ENCODE measurements around the gene CCDC9B. TPM values are rescaled to one million over a fixed set of nuclear protein-coding genes. Genes with fewer than 3 reads are reported as not detected.

The CCDC9B gene
- total RNA-seq, 4 donors from 2014 or later: 5.4 to 34.4 (median 15.0) TPM

DNA sequence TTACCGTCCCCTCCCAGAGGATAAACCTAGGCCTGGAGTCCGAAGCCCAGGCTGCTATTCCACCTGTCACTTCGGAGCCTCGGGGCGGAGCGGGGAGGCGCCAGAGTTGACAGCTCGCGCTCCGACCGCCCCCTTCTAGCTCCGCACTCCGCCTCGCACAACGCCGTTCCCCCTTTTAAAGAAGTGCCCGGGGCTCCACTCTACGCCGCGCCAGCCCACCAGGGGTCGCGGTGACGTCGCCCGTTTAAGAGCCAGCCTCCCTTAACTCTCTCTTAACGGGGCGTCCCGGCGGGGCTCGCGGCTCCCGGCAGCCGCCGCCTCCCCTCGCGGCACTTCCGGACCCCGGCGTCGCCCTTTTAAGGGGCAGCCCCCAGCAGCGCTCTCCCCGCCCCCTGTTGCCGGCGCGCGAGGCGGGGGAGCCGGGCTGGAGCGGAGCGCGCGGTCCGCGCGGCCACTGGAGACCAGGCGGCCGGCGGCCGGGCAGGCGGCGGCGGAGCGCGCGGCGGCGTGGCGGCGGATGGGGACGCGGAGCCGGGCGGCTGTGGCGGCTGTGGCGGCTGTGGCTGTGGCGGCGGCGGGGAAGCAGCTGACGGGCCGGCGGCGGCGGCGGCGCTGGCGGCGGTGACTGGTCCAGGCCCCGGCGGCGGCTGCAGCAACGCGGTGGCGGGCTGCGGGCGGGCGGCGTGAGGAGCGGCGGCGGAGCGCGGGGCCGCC lies 17.3 kb downstream of the CCDC9B start, which contains the start of gene INAFM2:
INAFM2 (plus strand) TSS at position 454 of the 714 bp plus-strand sequence. CDS start 364 bp downstream, outside the sequence.
- WGBS, 2 donors: 3% methylated on average over 16 of the region's 103 CpGs; no CpG with 5 or more reads in 1 of the 2 donors
- H3K27me3 ChIP-seq: peaks cover 0 to 17% (median 0%) of the 10 kb centered on the region in 4 donors
- H3K4me3 ChIP-seq: peak within 1 kb of the TSS; percentile 63 to 86 (median 77)
- TF ChIP-seq POLR2A (IDR thresholded peaks at IDR 0.05): peak in 2 of 4 donors; percentile 47 to 54
- TF ChIP-seq, protein P1, sequence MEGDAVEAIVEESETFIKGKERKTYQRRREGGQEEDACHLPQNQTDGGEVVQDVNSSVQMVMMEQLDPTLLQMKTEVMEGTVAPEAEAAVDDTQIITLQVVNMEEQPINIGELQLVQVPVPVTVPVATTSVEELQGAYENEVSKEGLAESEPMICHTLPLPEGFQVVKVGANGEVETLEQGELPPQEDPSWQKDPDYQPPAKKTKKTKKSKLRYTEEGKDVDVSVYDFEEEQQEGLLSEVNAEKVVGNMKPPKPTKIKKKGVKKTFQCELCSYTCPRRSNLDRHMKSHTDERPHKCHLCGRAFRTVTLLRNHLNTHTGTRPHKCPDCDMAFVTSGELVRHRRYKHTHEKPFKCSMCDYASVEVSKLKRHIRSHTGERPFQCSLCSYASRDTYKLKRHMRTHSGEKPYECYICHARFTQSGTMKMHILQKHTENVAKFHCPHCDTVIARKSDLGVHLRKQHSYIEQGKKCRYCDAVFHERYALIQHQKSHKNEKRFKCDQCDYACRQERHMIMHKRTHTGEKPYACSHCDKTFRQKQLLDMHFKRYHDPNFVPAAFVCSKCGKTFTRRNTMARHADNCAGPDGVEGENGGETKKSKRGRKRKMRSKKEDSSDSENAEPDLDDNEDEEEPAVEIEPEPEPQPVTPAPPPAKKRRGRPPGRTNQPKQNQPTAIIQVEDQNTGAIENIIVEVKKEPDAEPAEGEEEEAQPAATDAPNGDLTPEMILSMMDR (IDR thresholded peaks at IDR 0.05): peak; percentile 48 to 82 (median 68)
- DNase-seq: peak; percentile 53
- peaks cover 19 to 57% (median 27%) of the 10 kb centered on the region in 3 donors for H3K4me1 ChIP-seq
- intact Hi-C loops (cut with DNase I): no loop called here
- H3K27ac ChIP-seq: peak within 1 kb of the TSS; percentile 73 to 91 (median 82)
- peaks cover 0 to 8% (median 0%) of the 10 kb centered on the region in 3 donors for H3K36me3 ChIP-seq
- H3K9me3 ChIP-seq: no peaks in the 10 kb centered on the region

DNA sequence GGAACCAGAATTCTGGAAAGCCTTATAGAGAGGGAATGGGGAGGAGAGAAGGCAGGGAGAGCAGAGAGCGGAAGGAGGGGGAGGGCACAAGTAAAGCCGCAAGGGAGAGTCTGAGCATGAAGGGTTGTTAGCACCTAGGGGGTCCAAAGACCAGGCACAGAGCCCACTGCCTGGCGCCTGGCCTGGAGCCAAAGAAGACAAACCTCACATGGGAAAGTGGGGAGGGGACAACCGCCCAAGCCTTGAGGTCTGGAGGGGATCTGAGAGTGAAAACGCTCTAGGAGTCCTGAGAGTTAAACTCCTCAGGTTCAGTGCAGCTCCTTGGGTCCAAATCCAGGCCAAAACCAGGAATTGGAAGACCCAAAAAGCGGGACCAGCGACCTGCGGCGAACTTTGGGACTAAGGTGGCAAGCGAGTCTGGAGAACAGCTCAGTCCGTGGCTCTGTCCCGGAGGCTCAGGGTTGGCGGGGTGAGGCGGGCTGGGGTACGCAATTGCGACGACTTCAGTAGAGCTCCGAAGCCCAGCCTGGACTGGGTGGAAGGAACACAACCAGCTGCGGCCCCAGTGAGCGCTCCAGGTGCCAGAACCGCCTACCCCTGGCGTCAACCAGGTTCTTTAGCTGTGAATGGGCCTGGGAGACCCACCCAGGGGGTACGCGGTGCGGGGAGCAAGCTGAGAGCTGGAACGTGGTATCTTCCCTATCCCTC lies 18.1 kb downstream of the CCDC9B start:
- H3K9me3 ChIP-seq: no peaks in the 10 kb centered on the region
- peaks cover 19 to 50% (median 24%) of the 10 kb centered on the region in 3 donors for H3K4me1 ChIP-seq
- peaks cover 0 to 17% (median 0%) of the 10 kb centered on the region in 4 donors for H3K27me3 ChIP-seq
- H3K4me3 ChIP-seq: peak overlapping the region; percentile 63 to 86 (median 77)
- WGBS, 2 donors: 46 to 71% methylated on average over 8 to 15 of the region's 26 CpGs
- intact Hi-C loops (cut with DNase I): no loop called here
- TF ChIP-seq POLR2A (IDR thresholded peaks at IDR 0.05): no peak
- TF ChIP-seq, protein P1 (IDR thresholded peaks at IDR 0.05): no peak
- H3K36me3 ChIP-seq: peaks cover 0 to 8% (median 0%) of the 10 kb centered on the region in 3 donors
- no peak for DNase-seq
- peak overlapping the region; percentile 68 to 91 (median 79) for H3K27ac ChIP-seq

DNA sequence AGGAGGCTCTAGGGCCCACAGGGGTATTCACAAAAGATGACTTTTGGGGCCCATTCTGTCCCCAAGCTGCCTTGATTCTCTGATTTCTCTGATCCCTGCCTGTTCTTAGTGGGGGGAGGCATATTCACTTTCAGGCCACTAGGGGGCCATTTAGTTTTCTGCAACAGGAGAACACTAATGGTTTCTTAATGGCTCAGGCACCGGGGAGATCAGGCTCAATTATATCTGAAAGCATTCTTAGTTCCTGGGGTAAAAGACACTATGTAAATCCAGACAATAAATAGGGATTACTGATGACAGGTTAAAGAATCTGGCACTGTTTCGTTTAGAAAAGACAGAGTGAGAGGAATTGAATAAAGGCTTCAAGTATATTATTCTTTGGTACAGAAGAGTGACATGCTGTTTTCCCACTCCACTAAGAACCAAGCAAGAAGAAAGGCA lies 19.8 kb downstream of the CCDC9B start:
- TF ChIP-seq, protein P1 (IDR thresholded peaks at IDR 0.05): peak; percentile 87 to 91 (median 87)
- TF ChIP-seq POLR2A (IDR thresholded peaks at IDR 0.05): no peak
- WGBS, 2 donors: 0 to 5% methylated on average over 2 of the region's 2 CpGs
- Histone ChIP-seq H3K27ac (peak overlapping the region in 1 of 4 donors; percentile 12), H3K4me1 (peaks cover 19 to 32% (median 23%) of the 10 kb centered on the region in 3 donors), H3K4me3 (no peak overlapping the region), H3K36me3 (no peaks in the 10 kb centered on the region), H3K9me3 (no peaks in the 10 kb centered on the region), H3K27me3 (peaks cover 0 to 34% (median 0%) of the 10 kb centered on the region in 4 donors)
- intact Hi-C loops (cut with DNase I): no loop called here
- no peak for DNase-seq

DNA sequence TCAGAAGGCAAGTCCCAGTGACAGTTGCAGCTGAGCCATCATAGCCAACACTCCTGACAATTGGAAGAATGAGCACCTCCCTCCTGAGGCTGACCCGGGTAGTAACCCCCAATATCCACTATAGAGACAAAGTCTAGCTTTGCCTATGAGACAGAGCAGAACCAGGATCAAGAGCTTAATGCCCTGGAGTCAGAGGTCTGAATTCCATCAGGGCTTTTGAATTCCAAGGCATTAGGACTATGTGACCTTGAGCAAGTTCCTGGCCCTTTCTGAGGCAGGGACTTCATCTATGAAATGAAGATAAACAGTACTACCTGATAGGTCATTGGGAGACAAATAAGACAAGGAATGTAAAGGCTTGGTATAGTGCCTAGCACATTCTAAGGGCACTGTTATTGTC lies 20.3 kb downstream of the CCDC9B start:
- Histone ChIP-seq H3K36me3 (no peaks in the 10 kb centered on the region), H3K4me1 (peaks cover 18 to 27% (median 19%) of the 10 kb centered on the region in 3 donors), H3K4me3 (no peak overlapping the region), H3K27me3 (peaks cover 0 to 40% (median 0%) of the 10 kb centered on the region in 4 donors), H3K27ac (no peak overlapping the region), H3K9me3 (no peaks in the 10 kb centered on the region)
- WGBS, 2 donors: 100% methylated on average over 1 of the region's 1 CpG; no CpG with 5 or more reads in 1 of the 2 donors
- intact Hi-C loops (cut with DNase I): no loop called here
- no peak for DNase-seq
- TF ChIP-seq, protein P1 (IDR thresholded peaks at IDR 0.05): no peak
- no peak for TF ChIP-seq POLR2A (IDR thresholded peaks at IDR 0.05)

All from esophagus squamous epithelium (tissue), 5 donors.